Pancreas (tissue), 10 donors: Measurements from ENCODE around the gene RUNX1. TPM values are rescaled to one million over a fixed set of nuclear protein-coding genes. Genes with fewer than 3 reads are reported as not detected.

Experiments used
- ATAC-seq, 4 donors: fragments of 200-7000 bp; cut with Tn5 transposase; one replicate each; pipeline versions ENCODE4 v1.8.0 to v1.9.1; 2020; ENCODE audit warnings: mild to moderate bottlenecking in 4 of 4, moderate library complexity in 4 of 4
- DNase-seq, 6 donors: peaks; one replicate each; pipeline ENCODE4 v3.0.0-alpha.2; 2020
- FAIRE-seq: peaks from 2 replicates; lab custom pipeline; 2012; peaks lifted over from hg19 to GRCh38; lab: Jason Lieb, UNC
- H3K27ac ChIP-seq, 4 donors: fragments of 200-600 bp; sonication (generic); 1 replicate in 3 of 4; 2 replicates in 1 of 4; pipeline versions ENCODE4 v1.5.0 to v1.8.0; 2020
- H3K27me3 ChIP-seq, 4 donors: fragments of 200-600 bp; one replicate each; pipeline ENCODE4 v1.8.0; 2021
- H3K36me3 ChIP-seq, 3 donors: fragments of 200-600 bp; sonication (generic) in 1 of 3; one replicate each; pipeline versions ENCODE4 v1.5.0 to v1.8.0; 2020 to 2021
- H3K4me1 ChIP-seq, 3 donors: fragments of 200-600 bp; one replicate each; pipeline ENCODE4 v1.8.0; 2021
- H3K4me3 ChIP-seq, 4 donors: fragments of 200-600 bp; sonication (generic) in 2 of 4; one replicate each; pipeline versions ENCODE4 v1.5.0 to v1.8.0; 2020 to 2021
- H3K9me3 ChIP-seq, 4 donors: fragments of 200-600 bp; one replicate each; pipeline ENCODE4 v1.8.0; 2021
- CTCF ChIP-seq, 4 donors: fragments of 200-600 bp; sonication (generic) in 3 of 4; IDR thresholded peaks; one replicate each; pipeline versions ENCODE4 v1.5.0 to v1.8.0; 2021; ENCODE audit warnings: antibody characterized with exemption in 4 of 4
- WGBS, 2 donors: extraction: QIAGEN DNeasy Blood & Tissue Kit; methylation state at CpG; one replicate each; pipeline ENCODE4 v1.1.7; 2013; 5-methylcytosine and 5-hydroxymethylcytosine counted together
- intact Hi-C, 3 donors: fragments of 100-400 bp; cut with DNase I; formaldehyde crosslinking; loops; one replicate each; pipeline versions ENCODE4 v1.11.1 to v1.14.2; 2022
- polyA plus RNA-seq, 2 donors: library from polyadenylated mRNA; stranded (reverse); fragments of 200-250 nt; gene quantifications; one replicate each; pipeline ENCODE4 v1.2.3, GENCODE V29; 2013
- total RNA-seq, 6 donors: library from RNA; stranded (reverse); fragmentation: NEBNext Ultra II Directional in 4 of 6; extraction: Animal tissue kit (Norgen Biotek cat#: 25700) in 4 of 6; gene quantifications; one replicate each; pipeline versions ENCODE4 v1.2.1 to v1.2.4, GENCODE V29; 2021 to 2023
- donor health status: healthy with polysubstance abuse.
- donor health status: DM: no; HTN: no; CAD: no; lungs with moderate emphysema.
- donor health status: DM: no; HTN: no; CAD: no.
- donor health status: control.
- donor health status: control.
- donor health status: Bipolar disorder and iron deficiency.
- donor health status: DM: yes; HTN: yes; CAD: no.
- donor health status: DM: no; HTN: no; CAD: no.
- donor health status: DM: no; HTN: no; CAD: no.
- donor health status: DM: yes; HTN: yes; CAD: no.

RUNX1 gene
- total and polyA plus RNA-seq, 8 donors, result 2.1 to 38.2 (median 4.5) TPM

- no peaks in the 10 kb centered on the region for H3K27me3 ChIP-seq
- no peak for TF ChIP-seq CTCF (IDR thresholded peaks at IDR 0.05)
- 68 to 81% methylated on average over 3 of the region's 3 CpGs for WGBS, 2 donors
- no peaks in the 10 kb centered on the region for H3K9me3 ChIP-seq
- H3K27ac ChIP-seq, result no peak overlapping the region
- H3K4me3 ChIP-seq, result no peak overlapping the region
- intact Hi-C loops, result no loop called here
- DNase-seq (no peak), FAIRE-seq (no peak), ATAC-seq (no peak)
- peaks cover 0 to 2% (median 0%) of the 10 kb centered on the region in 3 donors for H3K4me1 ChIP-seq
- no peaks in the 10 kb centered on the region for H3K36me3 ChIP-seq
These were observed 139.4 kb downstream of the RUNX1 start for GRCh38 chr21:34909492-34910292.

- DNase-seq (no peak), ATAC-seq (peak in 3 of 4 donors; percentile 47 to 74 (median 48))
- H3K4me3 ChIP-seq, result no peak overlapping the region
These were observed 140.6 kb downstream of the RUNX1 start for GRCh38 chr21:34908419-34909055.

GRCh38 chr21:34907461-34908418 lies 141.4 kb downstream of the RUNX1 start:
- H3K27ac ChIP-seq, result no peak overlapping the region
- FAIRE-seq, result no peak

More at GRCh38 chr21:34908419-34909055, 140.6 kb downstream of the RUNX1 start:
- H3K27ac ChIP-seq, result no peak overlapping the region
- FAIRE-seq, result no peak
- H3K27me3 ChIP-seq, result no peaks in the 10 kb centered on the region
- 12 to 20% methylated on average over 3 of the region's 3 CpGs for WGBS, 2 donors
- H3K36me3 ChIP-seq, result no peaks in the 10 kb centered on the region
- intact Hi-C loops, result no loop called here
- peaks cover 0 to 2% (median 0%) of the 10 kb centered on the region in 3 donors for H3K4me1 ChIP-seq
- no peak for TF ChIP-seq CTCF (IDR thresholded peaks at IDR 0.05)
- H3K9me3 ChIP-seq, result no peaks in the 10 kb centered on the region

GRCh38 chr21:34906401-34906800 lies 142.7 kb downstream of the RUNX1 start:
- Histone ChIP-seq H3K27ac (no peak overlapping the region), H3K27me3 (peaks cover 0 to 3% (median 0%) of the 10 kb centered on the region in 4 donors), H3K4me3 (no peak overlapping the region), H3K4me1 (peaks cover 0 to 2% (median 0%) of the 10 kb centered on the region in 3 donors), H3K9me3 (no peaks in the 10 kb centered on the region), H3K36me3 (no peaks in the 10 kb centered on the region)
- intact Hi-C loops, result no loop called here
- ATAC-seq (no peak), FAIRE-seq (no peak), DNase-seq (no peak)
- no peak for TF ChIP-seq CTCF (IDR thresholded peaks at IDR 0.05)

More at GRCh38 chr21:34907461-34908418, 141.4 kb downstream of the RUNX1 start:
- WGBS, 2 donors, result 61 to 70% methylated on average over 7 of the region's 7 CpGs
- TF ChIP-seq CTCF (IDR thresholded peaks at IDR 0.05), result no peak
- Histone ChIP-seq H3K4me1 (peaks cover 0 to 2% (median 0%) of the 10 kb centered on the region in 3 donors), H3K27me3 (peaks cover 0 to 3% (median 0%) of the 10 kb centered on the region in 4 donors), H3K4me3 (no peak overlapping the region), H3K9me3 (no peaks in the 10 kb centered on the region), H3K36me3 (no peaks in the 10 kb centered on the region)
- DNase-seq (no peak), ATAC-seq (no peak)
- intact Hi-C loops, result no loop called here
